SH-SY5Y (cell line): ENCODE measurements around the gene RASGRF1.

Experiments
- GATA2 ChIP-seq: IDR thresholded peaks from 2 replicates; pipeline ENCODE4 v1.6.1; 2011; ENCODE audit warnings: mild to moderate bottlenecking, low read depth, low read length
- GATA3 ChIP-seq: IDR thresholded peaks from 2 replicates; pipeline ENCODE4 v1.6.1; 2011; ENCODE audit warnings: low read depth, mild to moderate bottlenecking, low read length, moderate library complexity

The RASGRF1 gene

GRCh38 chr15:78974272-78974918 is 116.2 kb downstream of the RASGRF1 start:
- no peak for TF ChIP-seq GATA3
- TF ChIP-seq GATA2, result no peak

DNA sequence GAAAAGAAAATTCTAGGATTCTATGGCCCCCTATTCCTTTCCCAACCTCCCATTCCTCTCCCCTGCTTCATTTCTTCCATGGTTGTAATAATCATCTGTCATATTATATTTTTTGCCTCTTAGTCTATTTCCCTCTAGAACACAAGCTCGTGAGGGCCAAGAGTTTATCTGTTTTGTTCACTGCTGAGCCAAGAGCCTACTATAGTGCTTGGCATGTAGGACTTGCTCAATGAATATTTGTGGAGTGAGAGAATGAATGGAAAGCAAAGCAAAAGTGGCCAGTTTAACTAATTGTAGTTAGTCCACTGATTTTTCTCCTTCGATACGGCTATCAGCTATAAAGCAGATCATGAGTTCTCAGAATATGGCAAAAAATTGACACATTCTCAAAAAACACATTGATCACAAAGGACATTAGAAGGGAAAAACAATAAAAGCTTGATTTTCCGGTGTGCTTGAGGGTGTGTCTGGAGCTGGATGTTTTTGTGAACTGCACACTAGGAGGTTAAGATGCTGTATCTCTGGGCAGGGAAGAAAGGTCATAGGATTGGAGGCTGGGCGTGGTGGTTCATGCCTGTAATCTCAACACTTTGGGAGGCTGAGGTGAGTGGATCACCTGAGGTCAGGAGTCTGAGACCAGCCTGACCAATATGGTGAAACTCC is 120.8 kb downstream of the RASGRF1 start:
- TF ChIP-seq GATA2 (no peak), GATA3 (no peak)

DNA sequence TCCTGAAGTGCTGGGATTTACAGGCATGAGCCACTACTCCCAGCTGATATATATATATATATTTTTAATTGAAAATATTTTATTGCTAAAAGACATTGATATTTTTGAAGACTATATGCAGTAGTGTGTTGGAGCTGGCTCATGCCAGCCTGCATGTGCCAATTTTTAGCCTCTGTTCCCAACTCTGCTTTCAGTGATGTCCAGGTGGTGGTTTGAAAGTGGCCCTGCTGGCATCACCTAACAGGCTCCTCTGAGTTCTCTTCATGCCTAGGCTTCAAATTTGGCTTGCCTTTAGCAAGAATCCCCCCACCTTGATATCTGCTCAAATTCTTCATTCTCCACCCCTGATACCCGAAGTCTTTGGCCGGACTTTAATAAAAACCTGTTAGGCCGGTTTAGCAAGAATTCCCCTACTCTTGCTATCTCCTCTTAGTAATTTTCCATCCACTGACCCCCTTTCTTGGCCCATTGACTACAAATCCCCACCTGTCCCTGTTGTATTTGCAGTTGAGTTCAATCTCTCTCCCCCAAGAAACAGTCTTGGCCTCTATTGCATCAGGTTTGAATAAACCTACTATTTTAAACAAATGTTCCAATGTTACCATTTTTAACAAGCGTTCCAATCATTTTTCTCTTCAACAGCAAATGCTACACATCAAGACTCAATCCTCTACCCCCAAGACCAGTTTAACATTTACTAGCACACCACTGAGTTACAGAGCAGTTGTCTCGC is 121.9 kb downstream of the RASGRF1 start:
- TF ChIP-seq GATA3 (no peak), GATA2 (no peak)

GRCh38 chr15:78968114-78968513 is 122.5 kb downstream of the RASGRF1 start:
- TF ChIP-seq GATA3 (no peak), GATA2 (no peak)

DNA sequence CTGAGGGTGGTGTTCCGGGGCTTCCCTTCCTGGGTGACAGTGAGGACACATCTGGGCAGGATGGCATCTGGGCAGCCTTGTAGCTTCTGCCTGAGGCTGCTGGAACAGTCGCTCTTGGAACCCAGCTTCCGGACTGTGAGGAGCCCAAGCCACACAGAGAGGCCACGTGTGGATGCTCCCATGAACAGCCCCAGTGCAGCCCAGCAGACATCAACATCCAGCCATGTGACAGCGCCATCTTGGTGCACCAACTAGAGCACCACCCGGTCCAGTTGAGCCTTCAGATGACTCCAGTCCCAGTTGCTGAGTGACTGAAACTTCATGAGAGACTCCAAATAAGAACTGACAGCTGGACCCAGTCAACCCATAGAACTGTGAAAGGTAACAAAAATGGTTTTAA is 130.3 kb downstream of the RASGRF1 start:
- TF ChIP-seq GATA2, result no peak
- no peak for TF ChIP-seq GATA3

DNA sequence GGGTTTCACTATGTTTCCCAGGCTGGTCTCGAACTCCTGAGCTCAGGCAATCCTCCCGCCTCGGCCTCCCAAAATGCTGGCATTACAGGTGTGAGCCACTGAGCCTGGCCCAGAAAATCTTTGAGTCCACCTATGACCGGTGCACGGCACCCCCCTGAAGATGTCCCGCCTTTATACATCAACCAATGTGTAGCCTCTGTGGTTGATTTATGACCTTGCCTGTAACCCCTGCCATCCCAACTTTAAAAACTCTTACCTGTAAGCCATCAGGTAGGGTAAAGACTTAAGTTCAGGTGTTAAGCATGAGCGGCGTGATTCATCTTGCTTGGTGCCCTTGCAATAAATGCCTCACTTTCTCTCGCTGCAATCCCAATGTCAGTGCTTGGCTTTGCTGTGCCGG is 131.2 kb downstream of the RASGRF1 start:
- TF ChIP-seq GATA2 (no peak), GATA3 (no peak)

- TF ChIP-seq GATA2, result no peak
- no peak for TF ChIP-seq GATA3
Observed at GRCh38 chr15:78957416-78958093, 133.0 kb downstream of the RASGRF1 start.

GRCh38 chr15:78956937-78957336 is 133.6 kb downstream of the RASGRF1 start:
- TF ChIP-seq GATA3 (no peak), GATA2 (no peak)

- TF ChIP-seq GATA3 (no peak), GATA2 (no peak)
Observed at GRCh38 chr15:78955355-78955754, 135.2 kb downstream of the RASGRF1 start.

- TF ChIP-seq GATA2 (no peak), GATA3 (no peak)
Observed at GRCh38 chr15:78951841-78952238, 138.7 kb downstream of the RASGRF1 start.

DNA sequence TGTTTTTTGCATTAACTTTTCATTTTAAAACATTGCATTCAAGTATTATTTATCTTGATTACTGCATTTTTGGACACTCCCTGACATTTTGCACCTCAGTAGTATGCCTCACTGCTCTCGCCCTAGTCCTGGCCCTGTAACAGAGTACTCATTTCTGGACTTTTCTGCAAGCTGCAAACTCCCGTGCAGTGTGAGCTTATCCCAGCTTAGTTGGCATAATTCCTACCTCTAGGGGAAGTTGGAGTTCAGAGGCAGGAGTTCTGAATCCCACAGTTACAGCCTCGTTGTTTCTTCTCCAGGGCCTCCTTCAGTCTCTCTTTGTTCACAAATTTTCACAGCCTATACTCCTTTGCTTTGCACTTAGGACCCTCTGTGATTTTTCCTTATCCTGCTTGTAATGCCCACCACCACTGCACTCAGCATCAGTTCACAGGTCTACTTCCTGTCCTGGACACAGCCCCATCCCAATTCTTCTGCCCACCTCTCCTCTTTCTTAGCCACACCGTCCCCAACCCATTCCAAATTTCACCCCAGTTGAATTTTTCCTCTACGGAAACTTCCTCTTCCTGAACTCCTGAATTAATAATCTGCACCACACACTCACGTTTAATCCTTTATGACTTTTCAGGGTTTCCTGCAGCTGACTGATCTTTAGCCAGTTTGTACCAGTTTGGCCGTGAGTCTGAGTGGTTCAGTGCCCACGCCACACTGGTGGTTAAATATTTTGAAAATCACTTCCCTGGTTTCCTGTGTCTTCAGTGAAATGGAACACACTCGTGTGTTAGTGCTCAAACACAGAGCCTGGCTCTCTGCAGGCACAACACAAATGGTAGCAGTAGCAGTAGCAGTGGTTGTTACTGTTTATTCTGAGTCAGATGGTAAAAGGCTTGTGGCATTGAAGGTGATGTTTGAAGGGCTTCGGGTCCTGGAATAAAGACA is 139.4 kb downstream of the RASGRF1 start:
- TF ChIP-seq GATA2 (no peak), GATA3 (no peak)

- TF ChIP-seq GATA3 (no peak), GATA2 (no peak)
Observed at GRCh38 chr15:78950343-78950742, 140.2 kb downstream of the RASGRF1 start.

GRCh38 chr15:78949461-78949860 is 141.1 kb downstream of the RASGRF1 start:
- TF ChIP-seq GATA3 (no peak), GATA2 (no peak)
